Measurements from ENCODE around the gene TMEM269. TPM values are rescaled to one million over a fixed set of nuclear protein-coding genes. Genes with fewer than 3 reads are reported as not detected.

Gene TMEM269
- total RNA-seq, 1 experiment from 2014 or later: 0.68 TPM

DNA sequence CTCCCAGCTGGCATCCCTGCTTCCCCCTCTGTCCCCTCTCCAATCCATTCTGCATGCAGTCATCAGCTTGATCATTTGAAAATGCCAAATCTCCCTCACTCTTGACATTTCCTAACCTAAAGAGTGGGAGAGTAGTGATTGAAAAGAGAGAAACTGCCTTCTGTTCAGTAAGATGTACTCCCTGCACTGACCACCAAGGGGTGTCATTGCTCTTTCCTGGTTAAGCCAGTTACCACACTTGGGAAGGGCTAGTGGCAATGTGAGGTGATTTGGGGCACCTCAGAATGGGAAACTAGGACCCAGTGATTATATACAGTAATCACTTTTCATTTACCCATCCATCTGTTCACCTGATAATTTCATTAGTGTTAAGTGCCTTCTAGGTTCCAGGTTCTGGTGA lies 6.9 kb upstream of the TMEM269 start:
- no peak overlapping the region for H3K27ac Mint-ChIP-seq (ENCODE audit: unreplicated experiment)

DNA sequence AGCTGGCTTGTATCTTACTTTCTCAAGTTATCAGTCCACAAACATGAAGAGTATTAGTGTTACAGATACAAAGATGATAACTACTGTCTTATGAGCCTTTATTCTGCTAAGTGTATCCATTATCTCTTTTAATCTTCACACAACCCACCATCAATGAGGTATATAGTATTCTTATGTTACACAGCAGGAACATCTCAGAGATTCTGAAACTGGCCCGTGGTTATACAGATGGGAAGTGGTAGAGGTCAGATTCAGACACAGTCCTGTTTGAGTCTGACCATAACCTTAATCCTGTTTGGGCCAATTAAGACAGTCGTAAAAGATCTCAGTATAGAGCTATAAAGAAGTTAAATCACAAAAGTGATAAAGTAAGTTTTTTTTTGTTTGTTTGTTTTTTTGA lies 5.1 kb upstream of the TMEM269 start:
- Mint-ChIP-seq H3K4me1 (ENCODE audit: low read depth, unreplicated experiment) (no peaks in the 10 kb centered on the region), H3K4me3 (ENCODE audit: unreplicated experiment) (no peak overlapping the region), H3K27ac (ENCODE audit: unreplicated experiment) (no peak overlapping the region), H3K36me3 (ENCODE audit: insufficient read depth, unreplicated experiment) (peaks cover 44% of the 10 kb centered on the region), H3K27me3 (ENCODE audit: insufficient read depth, unreplicated experiment) (no peaks in the 10 kb centered on the region), H3K9me3 (ENCODE audit: unreplicated experiment) (no peaks in the 10 kb centered on the region)
- DNase-seq: no peak
- ChIA-PET CTCF (no interaction called here), POLR2A (no interaction called here)
- peaks cover under 1% of the 10 kb centered on the region for H3K36me3 ChIP-seq (ENCODE audit: control insufficient read depth, insufficient read depth, low read length)
- no peak overlapping the region for H3K4me3 ChIP-seq (ENCODE audit: low read depth, low read length)
- TF ChIP-seq, protein P1, sequence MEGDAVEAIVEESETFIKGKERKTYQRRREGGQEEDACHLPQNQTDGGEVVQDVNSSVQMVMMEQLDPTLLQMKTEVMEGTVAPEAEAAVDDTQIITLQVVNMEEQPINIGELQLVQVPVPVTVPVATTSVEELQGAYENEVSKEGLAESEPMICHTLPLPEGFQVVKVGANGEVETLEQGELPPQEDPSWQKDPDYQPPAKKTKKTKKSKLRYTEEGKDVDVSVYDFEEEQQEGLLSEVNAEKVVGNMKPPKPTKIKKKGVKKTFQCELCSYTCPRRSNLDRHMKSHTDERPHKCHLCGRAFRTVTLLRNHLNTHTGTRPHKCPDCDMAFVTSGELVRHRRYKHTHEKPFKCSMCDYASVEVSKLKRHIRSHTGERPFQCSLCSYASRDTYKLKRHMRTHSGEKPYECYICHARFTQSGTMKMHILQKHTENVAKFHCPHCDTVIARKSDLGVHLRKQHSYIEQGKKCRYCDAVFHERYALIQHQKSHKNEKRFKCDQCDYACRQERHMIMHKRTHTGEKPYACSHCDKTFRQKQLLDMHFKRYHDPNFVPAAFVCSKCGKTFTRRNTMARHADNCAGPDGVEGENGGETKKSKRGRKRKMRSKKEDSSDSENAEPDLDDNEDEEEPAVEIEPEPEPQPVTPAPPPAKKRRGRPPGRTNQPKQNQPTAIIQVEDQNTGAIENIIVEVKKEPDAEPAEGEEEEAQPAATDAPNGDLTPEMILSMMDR (IDR thresholded peaks at IDR 0.05; ENCODE audit: insufficient read depth in 1 of 2, low read depth in 1 of 2, low read length in 1 of 2, severe bottlenecking in 1 of 2, unreplicated experiment in 1 of 2): no peak
- no peaks in the 10 kb centered on the region for H3K9me3 ChIP-seq
- H3K4me1 ChIP-seq: no peaks in the 10 kb centered on the region
- intact Hi-C loops (cut with micrococcal nuclease; ENCODE audit: unreplicated experiment): no loop called here
- H3K27me3 ChIP-seq (replicated peaks; ENCODE audit: control insufficient read depth, insufficient read depth, low read length): no peaks in the 10 kb centered on the region
- BruUV-seq (replicated peaks): no TSS peak

More for the DNA sequence above, 6.9 kb upstream of the TMEM269 start:
- no TSS peak for BruUV-seq (replicated peaks)
- no peaks in the 10 kb centered on the region for H3K9me3 Mint-ChIP-seq (ENCODE audit: unreplicated experiment)
- no peaks in the 10 kb centered on the region for H3K4me1 ChIP-seq
- H3K27me3 ChIP-seq (replicated peaks; ENCODE audit: control insufficient read depth, insufficient read depth, low read length): no peaks in the 10 kb centered on the region
- H3K9me3 ChIP-seq: no peaks in the 10 kb centered on the region
- peaks cover 31% of the 10 kb centered on the region for H3K36me3 Mint-ChIP-seq (ENCODE audit: insufficient read depth, unreplicated experiment)
- no peak overlapping the region for H3K4me3 Mint-ChIP-seq (ENCODE audit: unreplicated experiment)
- intact Hi-C loops (cut with micrococcal nuclease; ENCODE audit: unreplicated experiment): loop anchor here (1.0 kb wide), 2 partner anchors 135 to 296 kb away; no protein-coding TSS in a partner anchor
- peak in 1 of 2 experiments; percentile 51 for DNase-seq
- POLR2A ChIA-PET: no interaction called here
- peaks cover 1% of the 10 kb centered on the region for H3K36me3 ChIP-seq (ENCODE audit: control insufficient read depth, insufficient read depth, low read length)
- no peaks in the 10 kb centered on the region for H3K27me3 Mint-ChIP-seq (ENCODE audit: insufficient read depth, unreplicated experiment)
- no peaks in the 10 kb centered on the region for H3K4me1 Mint-ChIP-seq (ENCODE audit: low read depth, unreplicated experiment)
- no peak overlapping the region for H3K4me3 ChIP-seq (ENCODE audit: low read depth, low read length)
- CTCF ChIA-PET: interaction anchor here (0.6 to 1.6 kb wide), 5 partner anchors 11 to 315 kb away, joined by 3 to 10 read pairs (median 3); partner anchors contain the start of genes C1orf50 and P3H1
- TF ChIP-seq, protein P1 (IDR thresholded peaks at IDR 0.05; ENCODE audit: insufficient read depth in 1 of 2, low read depth in 1 of 2, low read length in 1 of 2, severe bottlenecking in 1 of 2, unreplicated experiment in 1 of 2): peak; percentile 50 to 61

GRCh38 chr1:42780176-42780575 lies 4.6 kb upstream of the TMEM269 start:
- Mint-ChIP-seq H3K27ac (ENCODE audit: unreplicated experiment) (no peak overlapping the region), H3K4me3 (ENCODE audit: unreplicated experiment) (no peak overlapping the region), H3K36me3 (ENCODE audit: insufficient read depth, unreplicated experiment) (peaks cover 46% of the 10 kb centered on the region), H3K9me3 (ENCODE audit: unreplicated experiment) (no peaks in the 10 kb centered on the region), H3K27me3 (ENCODE audit: insufficient read depth, unreplicated experiment) (no peaks in the 10 kb centered on the region), H3K4me1 (ENCODE audit: low read depth, unreplicated experiment) (no peaks in the 10 kb centered on the region)
- Histone ChIP-seq H3K9me3 (no peaks in the 10 kb centered on the region), H3K27me3 (replicated peaks; ENCODE audit: control insufficient read depth, insufficient read depth, low read length) (no peaks in the 10 kb centered on the region), H3K4me1 (no peaks in the 10 kb centered on the region), H3K4me3 (ENCODE audit: low read depth, low read length) (no peak overlapping the region), H3K36me3 (ENCODE audit: control insufficient read depth, insufficient read depth, low read length) (no peaks in the 10 kb centered on the region; the same call in none of the 2 replicates)
- CTCF ChIA-PET: no interaction called here
- POLR2A ChIA-PET: no interaction called here
- intact Hi-C loops (cut with micrococcal nuclease; ENCODE audit: unreplicated experiment): no loop called here
- DNase-seq: no peak
- BruUV-seq (replicated peaks): no TSS peak
- TF ChIP-seq, protein P1 (IDR thresholded peaks at IDR 0.05; ENCODE audit: insufficient read depth in 1 of 2, low read depth in 1 of 2, low read length in 1 of 2, severe bottlenecking in 1 of 2, unreplicated experiment in 1 of 2): no peak

Measured in Caco-2 (cell line).